SK-N-SH (cell line): Measurements from ENCODE around the gene ELMOD1. TPM values are rescaled to one million over a fixed set of nuclear protein-coding genes. Genes with fewer than 3 reads are reported as not detected.

ENCODE experiments used
- CTCF ChIA-PET: fragments of 300-600, 350-600 bp; formaldehyde crosslinking; extraction: SDS; loops from one replicate; lab custom pipeline; 2021; lab: Yijun Ruan, JAX
- POLR2A ChIA-PET: fragments of 350-600 bp; sonication (Branson Sonifier 250); formaldehyde crosslinking; extraction: SDS; loops from one replicate; lab custom pipeline; 2020; ENCODE audit warnings: antibody characterized with exemption, inconsistent platforms; lab: Yijun Ruan, JAX
- DNase-seq: peaks from one replicate; pipeline ENCODE4 v3.0.0; 2012
- H2AFZ ChIP-seq: fragments of 200-600 bp; sonication (generic); 2 replicates; pipeline ENCODE4 v1.8.1; 2016; ENCODE audit warnings: antibody characterized with exemption, mild to moderate bottlenecking, low read depth
- H3F3A ChIP-seq: fragments of 200-600 bp; sonication (generic); replicated peaks from 2 replicates; pipeline ENCODE3; 2016; ENCODE audit warnings: antibody characterized with exemption, mild to moderate bottlenecking; ENCODE audit not compliant: insufficient read depth
- H3K27ac ChIP-seq, 2 experiments: fragments of 200-500 bp in 1 of 2; fragments of 200-600 bp in 1 of 2; sonication (Bioruptor generic) in 1 of 2; sonication (generic), shearing (Covaris generic) in 1 of 2; 2 replicates each; pipeline versions ENCODE4 v1.5.1 to v1.6.1; 2014 to 2016; ENCODE audit warnings: low read depth in 2 of 2, inconsistent platforms in 1 of 2, low read length in 1 of 2, mild to moderate bottlenecking in 1 of 2, mixed read lengths in 1 of 2
- H3K27me3 ChIP-seq: fragments of 200-600 bp; sonication (generic), shearing (Covaris generic); 2 replicates; pipeline ENCODE4 v1.6.1; 2016; ENCODE audit warnings: mixed run types; ENCODE audit not compliant: insufficient read depth
- H3K36me3 ChIP-seq, 2 experiments: fragments of 200-500 bp in 1 of 2; fragments of 200-600 bp in 1 of 2; sonication (Bioruptor generic) in 1 of 2; sonication (generic) in 1 of 2; replicated peaks in 1 of 2; 2 replicates each; pipeline versions ENCODE3 to v1.5.1; 2014 to 2016; ENCODE audit warnings: low read length in 1 of 2, mild to moderate bottlenecking in 1 of 2; ENCODE audit not compliant: insufficient read depth in 2 of 2, control insufficient read depth in 1 of 2
- H3K4me1 ChIP-seq, 2 experiments: fragments of 200-500 bp in 1 of 2; fragments of 200-600 bp in 1 of 2; sonication (Bioruptor generic) in 1 of 2; sonication (generic), shearing (Covaris generic) in 1 of 2; 2 replicates each; pipeline versions ENCODE4 v1.5.1 to v1.6.1; 2014 to 2016; ENCODE audit warnings: low read depth in 1 of 2, low read length in 1 of 2, mixed run types in 1 of 2; ENCODE audit not compliant: insufficient read depth in 2 of 2, control insufficient read depth in 1 of 2
- H3K4me2 ChIP-seq: fragments of 200-600 bp; sonication (generic), shearing (Covaris generic); 2 replicates; pipeline ENCODE4 v1.6.1; 2017; ENCODE audit warnings: mixed run types
- H3K4me3 ChIP-seq, 2 experiments: fragments of 200-500 bp in 1 of 2; fragments of 200-600 bp in 1 of 2; sonication (Bioruptor generic) in 1 of 2; sonication (generic), shearing (Covaris generic) in 1 of 2; 2 replicates each; pipeline versions ENCODE4 v1.5.1 to v1.8.1; 2014 to 2016; ENCODE audit warnings: low read depth in 2 of 2, inconsistent platforms in 1 of 2, low read length in 1 of 2, mild to moderate bottlenecking in 1 of 2, mixed read lengths in 1 of 2, moderate library complexity in 1 of 2
- H3K79me2 ChIP-seq: fragments of 200-600 bp; sonication (generic); 2 replicates; pipeline ENCODE4 v1.8.1; 2017; ENCODE audit warnings: mild to moderate bottlenecking; ENCODE audit not compliant: insufficient read depth
- H3K9ac ChIP-seq: fragments of 200-600 bp; sonication (generic); 2 replicates; pipeline ENCODE4 v1.6.1; 2017; ENCODE audit warnings: mixed run types
- H3K9me2 ChIP-seq: fragments of 200-600 bp; sonication (generic); 2 replicates; pipeline ENCODE4 v1.6.1; 2017; ENCODE audit warnings: mixed run types
- H3K9me3 ChIP-seq: fragments of 200-600 bp; sonication (generic); 2 replicates; pipeline ENCODE4 v1.6.1; 2017; ENCODE audit warnings: mixed run types, mild to moderate bottlenecking, moderate library complexity
- H4K20me1 ChIP-seq: fragments of 200-600 bp; sonication (generic); 2 replicates; pipeline ENCODE4 v1.6.1; 2017; ENCODE audit warnings: mild to moderate bottlenecking, mixed run types; ENCODE audit not compliant: insufficient read depth
- CHD2 ChIP-seq: fragments of 150-350 bp; IDR thresholded peaks from 2 replicates; pipeline ENCODE4 v1.6.1; 2018; ENCODE audit warnings: low read length; ENCODE audit not compliant: partially characterized antibody
- EP300 ChIP-seq, 2 experiments: IDR thresholded peaks; 2 replicates each; pipeline versions ENCODE4 v1.4.0 to v1.6.1; 2012; ENCODE audit warnings: borderline replicate concordance in 1 of 2, low read depth in 1 of 2, low read length in 1 of 2
- EZH2phosphoT487 ChIP-seq: fragments of 200-600 bp; sonication (generic); IDR thresholded peaks from 2 replicates; pipeline ENCODE4 v1.6.1; 2017; ENCODE audit warnings: low read depth, mixed run types, mild to moderate bottlenecking, antibody characterized with exemption, moderate library complexity, borderline replicate concordance
- FOXJ3 ChIP-seq: sonication (generic); formaldehyde crosslinking; IDR thresholded peaks from 2 replicates; pipeline ENCODE4 v1.5.1; 2020; ENCODE audit warnings: mild to moderate bottlenecking, missing genetic modification reagents
- FOXM1 ChIP-seq: IDR thresholded peaks from 2 replicates; pipeline ENCODE4 v1.4.0; 2012; ENCODE audit warnings: low read depth, mild to moderate bottlenecking
- GABPA ChIP-seq: IDR thresholded peaks from 2 replicates; pipeline ENCODE4 v1.4.0; 2012; ENCODE audit warnings: low read depth, mild to moderate bottlenecking
- GATA2 ChIP-seq: sonication (generic); formaldehyde crosslinking; IDR thresholded peaks from 2 replicates; pipeline ENCODE4 v1.5.0; 2020; ENCODE audit warnings: mild to moderate bottlenecking, missing genetic modification reagents
- JUND ChIP-seq: IDR thresholded peaks from 2 replicates; pipeline ENCODE4 v1.4.0; 2012
- MEF2A ChIP-seq: IDR thresholded peaks from 2 replicates; pipeline ENCODE4 v1.4.0; 2012; ENCODE audit warnings: low read depth, borderline replicate concordance
- MXI1 ChIP-seq: IDR thresholded peaks from 2 replicates; pipeline ENCODE4 v1.6.1; 2012; ENCODE audit warnings: mild to moderate bottlenecking, low read depth, low read length, improper control_type of control experiment
- NFIC ChIP-seq: IDR thresholded peaks from 2 replicates; pipeline ENCODE4 v1.4.0; 2012; ENCODE audit warnings: borderline replicate concordance
- NRF1 ChIP-seq: IDR thresholded peaks from 2 replicates; pipeline ENCODE4 v1.6.1; 2012; ENCODE audit warnings: low read depth, mild to moderate bottlenecking, low read length
- PBX3 ChIP-seq: IDR thresholded peaks from 2 replicates; pipeline ENCODE4; 2012
- RAD21 ChIP-seq: IDR thresholded peaks from 2 replicates; pipeline ENCODE4 v1.6.1; 2012; ENCODE audit warnings: mild to moderate bottlenecking, low read length
- RCOR1 ChIP-seq: fragments of 150-350 bp; IDR thresholded peaks from 2 replicates; pipeline ENCODE4 v1.6.1; 2017; ENCODE audit warnings: antibody characterized with exemption, low read length
- RFX5 ChIP-seq: IDR thresholded peaks from 2 replicates; pipeline ENCODE4 v1.6.1; 2012; ENCODE audit warnings: mild to moderate bottlenecking, improper control_type of control experiment, low read length
- RXRA ChIP-seq: IDR thresholded peaks from 2 replicates; pipeline ENCODE4 v1.4.0; 2012; ENCODE audit warnings: low read depth, mild to moderate bottlenecking, borderline replicate concordance
- SMC3 ChIP-seq: IDR thresholded peaks from 2 replicates; pipeline ENCODE4 v1.6.1; 2012; ENCODE audit warnings: low read depth, low read length, improper control_type of control experiment
- TAF1 ChIP-seq: IDR thresholded peaks from 2 replicates; pipeline ENCODE4 v1.6.1; 2012; ENCODE audit warnings: low read depth, mild to moderate bottlenecking, low read length, moderate library complexity, borderline replicate concordance
- TCF12 ChIP-seq: IDR thresholded peaks from 2 replicates; pipeline ENCODE4 v1.4.0; 2012
- TEAD4 ChIP-seq: IDR thresholded peaks from 2 replicates; pipeline ENCODE4 v1.4.0; 2012; ENCODE audit warnings: mild to moderate bottlenecking, borderline replicate concordance; ENCODE audit not compliant: insufficient read depth
- YY1 ChIP-seq: IDR thresholded peaks from 2 replicates; pipeline ENCODE4 v1.4.0; 2012; ENCODE audit warnings: low read depth, mild to moderate bottlenecking
- WGBS: methylation state at CpG from one replicate; pipeline ENCODE4 v1.1.6; 2017; ENCODE audit warnings: low lambda C conversion rate; 5-methylcytosine and 5-hydroxymethylcytosine counted together
- polyA plus RNA-seq, 3 experiments: library from polyadenylated mRNA; depleted of rRNA; stranded (reverse); fragments of >200 nt; gene quantifications; 2 replicates each; pipeline ENCODE4 v1.2.3, GENCODE V29; 2012
- TF ChIP-seq, protein P1 (sequence below): IDR thresholded peaks from 2 replicates; pipeline ENCODE4 v1.4.0; 2012; ENCODE audit warnings: low read depth, borderline replicate concordance
- TF ChIP-seq, protein P2 (sequence below): IDR thresholded peaks from 2 replicates; pipeline ENCODE4 v1.4.0; 2012; ENCODE audit warnings: low read depth
- TF ChIP-seq, protein P3 (sequence below): IDR thresholded peaks from 2 replicates; pipeline ENCODE4 v1.6.1; 2012; ENCODE audit warnings: mild to moderate bottlenecking, low read depth, low read length, moderate library complexity
- TF ChIP-seq, protein P4 (sequence below): fragments of 150-350 bp; IDR thresholded peaks from 2 replicates; pipeline ENCODE4 v1.6.1; 2016; ENCODE audit warnings: mild to moderate bottlenecking, low read depth, low read length
- TF ChIP-seq, protein P5 (sequence below): IDR thresholded peaks from 2 replicates; pipeline ENCODE4 v1.4.0; 2012; ENCODE audit warnings: low read depth, borderline replicate concordance

Gene ELMOD1
- polyA plus RNA-seq, 1 of the 3 experiments (the other 2 are of a cell fraction), result not detected

DNA sequence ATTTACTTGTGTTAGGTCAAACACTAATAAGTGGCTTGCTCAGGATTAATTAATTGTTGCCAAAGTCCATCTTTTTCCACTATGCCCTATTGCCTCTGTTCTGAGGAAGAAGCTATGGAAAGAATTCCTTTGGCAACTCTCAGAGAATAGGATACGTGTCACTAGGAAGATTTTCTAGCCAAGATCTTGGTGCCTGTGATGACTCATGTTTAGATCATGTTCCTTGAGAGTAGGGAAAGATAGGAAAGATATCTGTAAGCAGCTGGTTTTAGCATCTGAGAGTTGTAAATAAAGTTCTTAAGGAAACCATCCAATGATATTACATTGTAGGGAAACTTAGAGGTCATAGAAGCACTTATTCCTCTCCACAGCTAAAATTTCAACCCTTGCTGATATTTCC lies 105.2 kb downstream of the ELMOD1 start:
- Histone ChIP-seq H2AFZ (no peak overlapping the region), H4K20me1 (no peaks in the 10 kb centered on the region), H3K9me2 (no peaks in the 10 kb centered on the region), H3F3A (peaks cover 32% of the 10 kb centered on the region), H3K9me3 (no peaks in the 10 kb centered on the region), H3K27ac (peak overlapping the region in 1 of 2 experiments; percentile 81; a peak in 3 of 4 replicates), H3K27me3 (no peaks in the 10 kb centered on the region), H3K4me2 (peak overlapping the region; percentile 48), H3K79me2 (no peaks in the 10 kb centered on the region), H3K4me1 (peaks cover 0 to 14% of the 10 kb centered on the region in 2 experiments; a peak in 2 of 4 replicates), H3K4me3 (no peak overlapping the region), H3K36me3 (no peaks in the 10 kb centered on the region), H3K9ac (no peak overlapping the region)
- ChIA-PET CTCF (interaction anchor here (0.7 to 1.5 kb wide), 3 partner anchors 12 to 147 kb away, joined by 3 to 6 read pairs (median 3); no protein-coding TSS in a partner anchor), POLR2A (no interaction called here)
- no peak for DNase-seq
- 0% methylated on average over 1 of the region's 1 CpG for WGBS
- TF ChIP-seq RCOR1 (no peak), NRF1 (no peak), GABPA (peak; percentile 31; the same call in 1 of the 2 replicates), TEAD4 (peak; percentile 72), EP300 (IDR thresholded peaks at IDR 0.05; ENCODE audit: borderline replicate concordance in 1 of 2, low read depth in 1 of 2, low read length in 1 of 2) (peak in 1 of 2 experiments; percentile 80; a peak in 2 of 4 replicates), JUND (peak; percentile 98), MEF2A (peak; percentile 78), RXRA (peak; percentile 65; the same call in 1 of the 2 replicates), TAF1 (no peak), PBX3 (peak; percentile 74), RFX5 (no peak), NFIC (peak; percentile 93), EZH2phosphoT487 (no peak), FOXM1 (peak; percentile 9; the same call in 1 of the 2 replicates), FOXJ3 (CRISPR knock-in tag) (no peak), MXI1 (no peak), YY1 (no peak), TCF12 (peak; percentile 95), RAD21 (no peak), CHD2 (no peak), GATA2 (no peak), SMC3 (no peak)
- TF ChIP-seq, protein P1, sequence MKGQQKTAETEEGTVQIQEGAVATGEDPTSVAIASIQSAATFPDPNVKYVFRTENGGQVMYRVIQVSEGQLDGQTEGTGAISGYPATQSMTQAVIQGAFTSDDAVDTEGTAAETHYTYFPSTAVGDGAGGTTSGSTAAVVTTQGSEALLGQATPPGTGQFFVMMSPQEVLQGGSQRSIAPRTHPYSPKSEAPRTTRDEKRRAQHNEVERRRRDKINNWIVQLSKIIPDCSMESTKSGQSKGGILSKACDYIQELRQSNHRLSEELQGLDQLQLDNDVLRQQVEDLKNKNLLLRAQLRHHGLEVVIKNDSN, result no peak
- TF ChIP-seq, protein P2, sequence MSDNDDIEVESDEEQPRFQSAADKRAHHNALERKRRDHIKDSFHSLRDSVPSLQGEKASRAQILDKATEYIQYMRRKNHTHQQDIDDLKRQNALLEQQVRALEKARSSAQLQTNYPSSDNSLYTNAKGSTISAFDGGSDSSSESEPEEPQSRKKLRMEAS, result no peak
- TF ChIP-seq, protein P3, sequence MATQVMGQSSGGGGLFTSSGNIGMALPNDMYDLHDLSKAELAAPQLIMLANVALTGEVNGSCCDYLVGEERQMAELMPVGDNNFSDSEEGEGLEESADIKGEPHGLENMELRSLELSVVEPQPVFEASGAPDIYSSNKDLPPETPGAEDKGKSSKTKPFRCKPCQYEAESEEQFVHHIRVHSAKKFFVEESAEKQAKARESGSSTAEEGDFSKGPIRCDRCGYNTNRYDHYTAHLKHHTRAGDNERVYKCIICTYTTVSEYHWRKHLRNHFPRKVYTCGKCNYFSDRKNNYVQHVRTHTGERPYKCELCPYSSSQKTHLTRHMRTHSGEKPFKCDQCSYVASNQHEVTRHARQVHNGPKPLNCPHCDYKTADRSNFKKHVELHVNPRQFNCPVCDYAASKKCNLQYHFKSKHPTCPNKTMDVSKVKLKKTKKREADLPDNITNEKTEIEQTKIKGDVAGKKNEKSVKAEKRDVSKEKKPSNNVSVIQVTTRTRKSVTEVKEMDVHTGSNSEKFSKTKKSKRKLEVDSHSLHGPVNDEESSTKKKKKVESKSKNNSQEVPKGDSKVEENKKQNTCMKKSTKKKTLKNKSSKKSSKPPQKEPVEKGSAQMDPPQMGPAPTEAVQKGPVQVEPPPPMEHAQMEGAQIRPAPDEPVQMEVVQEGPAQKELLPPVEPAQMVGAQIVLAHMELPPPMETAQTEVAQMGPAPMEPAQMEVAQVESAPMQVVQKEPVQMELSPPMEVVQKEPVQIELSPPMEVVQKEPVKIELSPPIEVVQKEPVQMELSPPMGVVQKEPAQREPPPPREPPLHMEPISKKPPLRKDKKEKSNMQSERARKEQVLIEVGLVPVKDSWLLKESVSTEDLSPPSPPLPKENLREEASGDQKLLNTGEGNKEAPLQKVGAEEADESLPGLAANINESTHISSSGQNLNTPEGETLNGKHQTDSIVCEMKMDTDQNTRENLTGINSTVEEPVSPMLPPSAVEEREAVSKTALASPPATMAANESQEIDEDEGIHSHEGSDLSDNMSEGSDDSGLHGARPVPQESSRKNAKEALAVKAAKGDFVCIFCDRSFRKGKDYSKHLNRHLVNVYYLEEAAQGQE, result no peak
- TF ChIP-seq, protein P4, sequence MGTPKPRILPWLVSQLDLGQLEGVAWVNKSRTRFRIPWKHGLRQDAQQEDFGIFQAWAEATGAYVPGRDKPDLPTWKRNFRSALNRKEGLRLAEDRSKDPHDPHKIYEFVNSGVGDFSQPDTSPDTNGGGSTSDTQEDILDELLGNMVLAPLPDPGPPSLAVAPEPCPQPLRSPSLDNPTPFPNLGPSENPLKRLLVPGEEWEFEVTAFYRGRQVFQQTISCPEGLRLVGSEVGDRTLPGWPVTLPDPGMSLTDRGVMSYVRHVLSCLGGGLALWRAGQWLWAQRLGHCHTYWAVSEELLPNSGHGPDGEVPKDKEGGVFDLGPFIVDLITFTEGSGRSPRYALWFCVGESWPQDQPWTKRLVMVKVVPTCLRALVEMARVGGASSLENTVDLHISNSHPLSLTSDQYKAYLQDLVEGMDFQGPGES, result no peak
- TF ChIP-seq, protein P5, sequence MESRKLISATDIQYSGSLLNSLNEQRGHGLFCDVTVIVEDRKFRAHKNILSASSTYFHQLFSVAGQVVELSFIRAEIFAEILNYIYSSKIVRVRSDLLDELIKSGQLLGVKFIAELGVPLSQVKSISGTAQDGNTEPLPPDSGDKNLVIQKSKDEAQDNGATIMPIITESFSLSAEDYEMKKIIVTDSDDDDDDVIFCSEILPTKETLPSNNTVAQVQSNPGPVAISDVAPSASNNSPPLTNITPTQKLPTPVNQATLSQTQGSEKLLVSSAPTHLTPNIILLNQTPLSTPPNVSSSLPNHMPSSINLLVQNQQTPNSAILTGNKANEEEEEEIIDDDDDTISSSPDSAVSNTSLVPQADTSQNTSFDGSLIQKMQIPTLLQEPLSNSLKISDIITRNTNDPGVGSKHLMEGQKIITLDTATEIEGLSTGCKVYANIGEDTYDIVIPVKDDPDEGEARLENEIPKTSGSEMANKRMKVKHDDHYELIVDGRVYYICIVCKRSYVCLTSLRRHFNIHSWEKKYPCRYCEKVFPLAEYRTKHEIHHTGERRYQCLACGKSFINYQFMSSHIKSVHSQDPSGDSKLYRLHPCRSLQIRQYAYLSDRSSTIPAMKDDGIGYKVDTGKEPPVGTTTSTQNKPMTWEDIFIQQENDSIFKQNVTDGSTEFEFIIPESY, result peak; percentile 64; the same call in 1 of the 2 replicates
